ENCODE results near the gene PRDM5.

DNA sequence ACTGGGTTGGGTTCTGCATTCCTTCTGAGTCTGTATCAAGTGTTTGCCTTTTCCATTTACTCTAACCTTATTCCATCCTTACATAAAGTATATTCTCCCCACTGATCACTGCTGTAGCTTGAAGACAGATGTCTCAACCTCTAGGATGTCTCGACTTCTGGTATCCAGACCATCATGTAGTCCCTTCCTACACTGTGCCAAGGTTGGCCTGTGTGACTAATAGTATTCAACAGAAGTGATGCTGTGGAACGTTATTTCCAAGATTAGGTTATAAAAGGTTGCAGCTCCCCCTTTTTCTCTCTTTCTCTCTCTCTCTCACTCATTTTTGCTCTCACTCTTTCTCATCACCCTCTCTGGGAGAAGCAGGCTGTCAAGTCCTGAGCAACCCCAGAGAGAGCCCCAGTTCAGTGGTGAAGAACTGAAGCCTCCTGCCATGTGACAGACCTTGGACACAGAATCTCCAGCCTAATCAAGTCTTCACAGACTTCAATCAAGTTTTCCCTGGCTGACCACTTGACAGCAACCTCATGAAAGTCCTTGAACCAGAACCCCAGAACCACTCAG lies 75.4 kb downstream of the PRDM5 start:
- no peak for TF ChIP-seq POLR2AphosphoS5 (IDR thresholded peaks at IDR 0.05; ENCODE audit: low read depth, low read length)
- no peak for TF ChIP-seq FOXP2 (optimal IDR thresholded peaks at IDR 0.05; ENCODE audit: borderline replicate concordance, extremely low read depth, extremely low read length, insufficient read depth)
